Measurements from ENCODE around the gene DLG2. TPM values are rescaled to one million over a fixed set of nuclear protein-coding genes. Genes with fewer than 3 reads are reported as not detected.

The DLG2 gene
- total and polyA plus RNA-seq, 2 of the 8 experiments (the other 6 are each of a cell fraction or from before 2014, with no cell fraction given): 1.7 to 14.3 TPM

DNA sequence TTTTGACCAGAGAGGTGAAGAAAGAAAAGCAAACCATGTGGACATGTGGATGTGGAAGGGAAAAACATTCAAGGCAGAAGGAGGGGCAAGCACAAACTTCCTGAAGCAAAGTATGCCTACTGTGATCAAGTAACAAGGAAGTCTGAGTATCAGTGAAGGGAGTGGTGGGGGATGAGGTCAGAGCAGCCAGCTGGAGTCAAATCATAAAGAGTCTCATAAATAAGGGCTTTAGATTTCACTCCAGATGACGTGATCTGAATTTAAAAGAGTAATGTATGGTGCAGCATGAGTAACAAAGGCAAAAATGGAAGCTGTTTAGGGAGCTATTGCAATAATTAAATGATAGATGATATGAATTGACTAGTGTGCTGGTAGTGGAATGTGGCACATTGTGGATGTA lies 1675.6 kb downstream of the DLG2 start:
- H4K5ac ChIP-seq (ENCODE audit: insufficient read length, low read depth, low read length): no peak overlapping the region
- no peaks in the 10 kb centered on the region for H3K9me3 ChIP-seq (ENCODE audit: insufficient read depth in 2 of 2, low read depth in 1 of 2, low read length in 1 of 2)
- no peak overlapping the region for H3K23ac ChIP-seq (ENCODE audit: insufficient read length)
- 85% methylated on average over 1 of the region's 1 CpG; no CpG with 5 or more reads in 1 of the 2 experiments for WGBS, 2 experiments (ENCODE audit: extremely low coverage in 1 of 2, insufficient coverage in 1 of 2, insufficient read length in 1 of 2, insufficient replicate concordance in 2 of 2, low coverage in 1 of 2, low lambda C conversion rate in 2 of 2, missing lambda C conversion rate in 1 of 2)
- H4K8ac ChIP-seq (ENCODE audit: extremely low read depth, insufficient read depth, low read length): no peak overlapping the region
- H3K79me1 ChIP-seq (ENCODE audit: low read depth, low read length): no peaks in the 10 kb centered on the region
- H4K91ac ChIP-seq (replicated peaks; ENCODE audit: insufficient read length, low read length): no peak overlapping the region
- ChIA-PET CTCF (ENCODE audit: partially characterized antibody) (interaction anchor here (0.7 to 2.1 kb wide), 2 partner anchors 107 to 115 kb away, joined by 3 to 7 read pairs; no protein-coding TSS in a partner anchor), POLR2A (ENCODE audit: partially characterized antibody) (no interaction called here)
- no peak overlapping the region for H2BK20ac ChIP-seq (ENCODE audit: low read length)
- no peaks in the 10 kb centered on the region for H3K36me3 ChIP-seq (ENCODE audit: control insufficient read depth in 2 of 4, insufficient read depth in 4 of 4, low read length in 3 of 4)
- H3K4ac ChIP-seq (replicated peaks; ENCODE audit: insufficient read length, low read depth, low read length): no peak overlapping the region
- H2AK5ac ChIP-seq (ENCODE audit: low read depth, low read length): no peak overlapping the region
- no peaks in the 10 kb centered on the region for H3K79me2 ChIP-seq (ENCODE audit: control insufficient read depth in 1 of 2, insufficient read depth in 2 of 2, low read length in 2 of 2)
- no peak overlapping the region for H3K56ac ChIP-seq (replicated peaks; ENCODE audit: insufficient read length, low read depth, low read length)
- no peak overlapping the region for H2BK5ac ChIP-seq (ENCODE audit: low read depth, low read length)
- no peak overlapping the region for H3K4me3 ChIP-seq (ENCODE audit: extremely low read depth in 1 of 4, insufficient read depth in 2 of 4, low read depth in 3 of 4, low read length in 4 of 4)
- H3K27ac ChIP-seq (ENCODE audit: low read depth, low read length): no peak overlapping the region
- H3K9ac ChIP-seq (replicated peaks in 1 of 4; ENCODE audit: extremely low read depth in 1 of 4, low read depth in 3 of 4, low read length in 3 of 4): no peak overlapping the region; a peak in 1 of 7 replicates
- H2BK15ac ChIP-seq (ENCODE audit: low read length): no peak overlapping the region
- no peaks in the 10 kb centered on the region for H3K23me2 ChIP-seq (ENCODE audit: low read depth, low read length)
- no peak for FAIRE-seq
- no peak overlapping the region for H3K18ac ChIP-seq (ENCODE audit: extremely low read depth, low read length)
- H2BK120ac ChIP-seq (replicated peaks; ENCODE audit: low read depth, low read length): no peak overlapping the region
- H2BK12ac ChIP-seq (ENCODE audit: low read depth, low read length): no peak overlapping the region
- H3K14ac ChIP-seq (ENCODE audit: insufficient read length): no peak overlapping the region
- H4K20me1 ChIP-seq (replicated peaks in 1 of 2; ENCODE audit: control insufficient read depth in 1 of 2, insufficient read depth in 2 of 2, low read length in 2 of 2): no peaks in the 10 kb centered on the region
- H2AFZ ChIP-seq (ENCODE audit: low read length): peak overlapping the region; percentile 28; the same call in 1 of the 2 replicates
- no peaks in the 10 kb centered on the region for H3K27me3 ChIP-seq (replicated peaks in 1 of 4; ENCODE audit: control insufficient read depth in 3 of 4, extremely low read depth in 1 of 4, insufficient read depth in 3 of 4, low read length in 3 of 4)
- no peak for DNase-seq (ENCODE audit: low read depth in 1 of 2, low spot score in 2 of 2)
- peaks cover 0 to 4% (median 1%) of the 10 kb centered on the region in 4 experiments; a peak in 3 of 7 replicates for H3K4me1 ChIP-seq (replicated peaks in 1 of 4; ENCODE audit: control insufficient read depth in 3 of 4, insufficient read depth in 4 of 4, low read length in 3 of 4)
- no peak overlapping the region for H3K4me2 ChIP-seq (ENCODE audit: insufficient read depth in 1 of 2, low read depth in 2 of 2, low read length in 2 of 2)
- TF ChIP-seq, protein P1, sequence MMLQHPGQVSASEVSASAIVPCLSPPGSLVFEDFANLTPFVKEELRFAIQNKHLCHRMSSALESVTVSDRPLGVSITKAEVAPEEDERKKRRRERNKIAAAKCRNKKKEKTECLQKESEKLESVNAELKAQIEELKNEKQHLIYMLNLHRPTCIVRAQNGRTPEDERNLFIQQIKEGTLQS (IDR thresholded peaks at IDR 0.05; ENCODE audit: insufficient read depth, low read depth, low read length): no peak
- TF ChIP-seq PHF8 (conservative IDR thresholded peaks at IDR 0.05; ENCODE audit: low read depth, low read length) (no peak), POLR2A (IDR thresholded peaks at IDR 0.05; ENCODE audit: control extremely low read depth in 1 of 2, low read depth in 2 of 2, low read length in 2 of 2) (no peak), RXRA (IDR thresholded peaks at IDR 0.05; ENCODE audit: insufficient read depth, low read depth, low read length) (no peak), EZH2 (IDR thresholded peaks at IDR 0.05; ENCODE audit: low read depth, low read length, severe bottlenecking) (no peak), KDM5A (IDR thresholded peaks at IDR 0.05; ENCODE audit: low read length) (no peak), JUND (IDR thresholded peaks at IDR 0.05; ENCODE audit: low read length) (no peak), CBX8 (IDR thresholded peaks at IDR 0.05; ENCODE audit: borderline replicate concordance, low read depth, low read length) (no peak), BACH1 (IDR thresholded peaks at IDR 0.05; ENCODE audit: low read length) (no peak), RNF2 (IDR thresholded peaks at IDR 0.05; ENCODE audit: borderline replicate concordance, low read depth, low read length, missing control alignments, poor library complexity, severe bottlenecking) (no peak), YY1 (IDR thresholded peaks at IDR 0.05; ENCODE audit: low read depth, low read length) (no peak), TAF1 (IDR thresholded peaks at IDR 0.05; ENCODE audit: low read depth, low read length) (no peak), CBX5 (IDR thresholded peaks at IDR 0.05; ENCODE audit: low read depth, low read length) (no peak)
- TF ChIP-seq, protein P2, sequence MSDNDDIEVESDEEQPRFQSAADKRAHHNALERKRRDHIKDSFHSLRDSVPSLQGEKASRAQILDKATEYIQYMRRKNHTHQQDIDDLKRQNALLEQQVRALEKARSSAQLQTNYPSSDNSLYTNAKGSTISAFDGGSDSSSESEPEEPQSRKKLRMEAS (IDR thresholded peaks at IDR 0.05): no peak
